Measurements from ENCODE around the gene SERP1.
"Not testable (repeated sequence)": the region's sequence is repeated elsewhere in the genome, so short reads cannot be mapped to it uniquely, and the experiment has no call there.

The SERP1 gene

DNA sequence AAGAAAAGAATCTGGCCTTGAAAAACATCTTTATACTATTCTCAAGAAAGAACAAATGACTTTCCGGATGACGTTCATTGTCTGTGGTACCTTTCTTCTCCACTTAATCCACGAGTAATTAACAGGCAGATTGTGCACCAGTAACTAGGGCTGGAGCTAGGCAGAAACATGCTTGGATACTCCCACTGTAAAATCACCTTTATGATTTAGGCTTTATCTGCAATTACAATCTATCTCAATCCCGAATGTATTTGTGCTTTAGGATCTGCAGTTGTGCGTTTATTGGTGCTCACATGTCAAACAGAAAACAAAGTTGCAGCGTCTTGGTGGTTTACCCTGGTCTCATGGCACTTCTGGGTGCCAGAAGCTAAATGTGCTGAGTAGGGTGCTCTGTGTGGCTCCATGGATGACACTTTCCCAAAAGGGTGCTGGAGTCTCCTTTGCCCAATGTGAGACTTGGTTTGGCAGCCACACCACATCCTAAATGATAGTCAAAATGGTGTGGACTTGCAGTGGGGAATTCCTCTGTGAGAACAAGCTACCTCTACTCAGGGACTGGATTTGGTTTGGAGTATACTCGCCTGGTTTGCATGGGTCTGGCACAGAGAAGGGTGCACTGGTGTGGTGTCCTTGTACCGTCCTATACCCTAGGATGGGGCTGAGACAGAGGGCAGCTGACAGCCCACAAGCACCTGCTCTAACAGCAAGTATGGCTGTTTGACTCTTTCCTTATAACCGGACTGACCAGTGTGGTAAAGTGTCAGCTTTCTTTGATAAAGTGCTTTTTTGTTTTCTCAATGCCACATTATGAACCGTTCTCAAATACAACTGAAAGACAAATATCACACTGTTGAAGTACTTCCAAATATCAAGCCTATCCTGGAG, 7.7 kb downstream of the SERP1 start:
- DNase-seq, result no peak

GRCh38 chr3:150535204-150535603, 11.1 kb downstream of the SERP1 start:
- DNase-seq, result no peak

GRCh38 chr3:150531775-150532174, 14.5 kb downstream of the SERP1 start:
- no peak for DNase-seq

GRCh38 chr3:150528354-150528797, 17.9 kb downstream of the SERP1 start:
- DNase-seq, result no peak

DNA sequence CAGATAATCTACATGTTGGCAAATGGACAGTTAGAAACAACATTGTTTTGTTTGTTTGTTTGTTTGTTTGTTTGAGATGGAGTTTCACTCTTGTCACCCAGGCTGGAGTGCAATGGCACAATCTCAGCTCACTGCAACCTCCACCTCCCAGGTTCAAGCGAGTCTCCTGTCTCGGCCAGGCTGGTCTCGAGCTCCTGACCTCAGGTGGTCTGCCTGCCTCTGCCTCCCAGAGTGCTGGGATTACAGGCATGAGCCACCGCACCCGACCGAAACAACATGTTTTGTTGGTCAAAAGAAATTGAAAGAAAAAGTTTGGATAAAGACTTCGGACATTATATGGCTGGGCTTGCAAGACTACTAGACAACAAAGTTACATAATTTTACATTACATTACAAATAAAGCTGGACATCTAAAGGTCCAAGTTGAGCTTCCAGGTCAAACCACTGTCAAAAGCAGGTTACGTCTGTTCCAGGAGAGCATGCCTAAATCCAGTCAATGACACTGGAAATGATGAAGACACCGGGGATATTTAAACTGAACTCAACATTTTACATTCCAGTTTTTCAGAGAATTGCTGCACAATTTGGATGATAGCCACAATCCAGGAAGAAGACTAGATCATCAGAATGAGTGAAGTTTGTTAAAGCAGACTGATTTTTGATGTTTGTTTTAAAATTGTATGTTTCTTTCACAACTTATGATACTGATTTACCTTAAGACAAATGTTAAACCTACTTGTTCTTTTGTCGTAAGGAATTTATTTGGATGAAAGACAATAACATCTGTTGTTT, 18.6 kb downstream of the SERP1 start:
- no peak for DNase-seq

DNA sequence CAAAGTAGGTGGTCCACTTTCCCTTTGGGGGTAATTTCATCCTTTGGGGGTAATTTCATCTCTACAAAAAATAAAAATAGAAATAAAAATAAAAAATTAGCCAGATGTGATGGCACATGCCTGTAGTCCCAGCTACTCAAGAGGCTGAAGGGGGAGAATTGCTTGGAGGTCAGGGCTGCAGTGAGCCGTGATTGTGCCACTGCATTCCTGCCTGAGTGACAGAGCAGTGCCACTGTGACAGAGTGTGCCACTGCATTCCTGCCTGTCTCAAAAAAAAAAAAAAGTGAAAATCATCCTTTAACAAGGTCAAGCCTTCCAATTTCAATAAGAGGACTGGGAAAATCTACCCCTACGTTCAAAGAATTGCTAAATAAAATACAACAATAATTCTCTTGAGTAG, 22.8 kb downstream of the SERP1 start:
- no peak for DNase-seq

DNA sequence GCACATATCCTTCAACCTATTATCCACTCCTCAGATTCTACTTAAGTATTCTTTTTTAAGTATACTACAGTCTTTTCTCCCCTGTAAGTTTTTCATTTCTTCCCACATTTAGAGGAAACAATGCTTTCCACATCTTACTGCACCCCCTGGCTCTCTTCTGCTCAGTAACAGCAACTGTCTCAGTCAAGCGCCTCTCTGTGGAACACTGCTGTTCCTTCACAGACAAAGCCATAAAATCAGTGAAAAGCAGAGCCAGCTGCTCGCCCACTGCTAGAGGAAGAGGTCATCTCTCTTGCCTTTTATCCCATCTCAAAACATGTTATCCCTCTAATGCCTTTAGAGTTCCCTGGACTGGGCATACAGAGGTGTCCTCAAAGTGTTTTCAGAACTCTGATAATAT, 24.8 kb downstream of the SERP1 start:
- DNase-seq, result no peak

GRCh38 chr3:150520408-150520807, 25.9 kb downstream of the SERP1 start:
- DNase-seq, result no peak

DNA sequence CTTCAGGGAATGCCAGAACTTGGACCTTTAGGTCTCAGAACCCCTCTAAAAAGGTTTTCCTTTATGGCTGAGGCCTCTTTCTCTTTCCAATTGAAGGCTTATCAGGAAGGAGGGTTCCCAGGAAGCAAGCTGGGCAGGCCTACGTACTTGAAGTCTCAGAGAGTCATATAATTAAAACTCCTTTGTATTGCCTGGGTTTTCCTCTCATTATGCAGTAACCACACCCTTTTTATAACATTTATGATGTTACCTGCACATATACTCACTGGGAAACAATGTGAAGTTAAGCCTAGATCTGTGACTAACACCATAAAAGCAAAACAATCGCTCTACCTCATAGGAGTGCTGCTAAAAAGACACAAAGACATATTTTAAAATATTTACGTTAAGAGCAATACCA, 27.3 kb downstream of the SERP1 start:
- DNase-seq, result no peak

- no peak for DNase-seq
Measured at GRCh38 chr3:150515210-150515609, 31.1 kb downstream of the SERP1 start.

DNA sequence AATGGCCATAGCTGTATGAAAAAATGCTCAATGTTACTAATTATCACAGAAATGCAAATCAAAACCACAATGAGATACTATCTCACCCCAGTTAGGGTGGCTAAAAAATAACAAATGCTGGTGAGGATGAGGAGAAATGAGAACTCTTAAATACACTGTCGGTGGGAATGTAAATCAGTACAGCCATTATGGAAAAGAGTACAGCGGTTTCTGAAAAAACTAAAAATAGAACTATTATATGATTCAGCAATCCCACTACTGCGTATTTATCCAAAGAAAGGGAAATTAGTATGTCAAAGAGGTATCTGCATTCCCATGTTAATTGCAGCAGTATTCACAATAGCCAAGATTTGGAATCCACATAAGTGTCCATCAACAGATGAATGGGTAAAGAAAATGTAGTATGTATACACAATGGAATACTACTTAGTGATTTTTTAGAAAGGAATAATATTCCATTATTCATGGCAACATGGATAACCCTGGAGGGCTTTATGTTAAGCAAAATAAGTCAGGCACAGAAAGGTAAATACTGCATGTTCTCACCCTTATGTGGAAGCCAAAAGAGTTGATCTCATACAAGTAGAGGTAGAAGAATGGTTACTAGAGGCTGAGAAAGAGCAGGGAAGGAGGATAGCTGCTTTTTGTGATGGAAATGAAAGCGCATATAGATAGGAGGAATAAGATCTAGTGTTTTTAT, 35.0 kb downstream of the SERP1 start:
- no peak for DNase-seq

GRCh38 chr3:150509780-150510179, 36.5 kb downstream of the SERP1 start:
- no peak for DNase-seq

GRCh38 chr3:150508401-150508800, 37.9 kb downstream of the SERP1 start:
- DNase-seq, result no peak

- DNase-seq, result no peak
Measured at GRCh38 chr3:150504483-150504882, 41.8 kb downstream of the SERP1 start.

DNA sequence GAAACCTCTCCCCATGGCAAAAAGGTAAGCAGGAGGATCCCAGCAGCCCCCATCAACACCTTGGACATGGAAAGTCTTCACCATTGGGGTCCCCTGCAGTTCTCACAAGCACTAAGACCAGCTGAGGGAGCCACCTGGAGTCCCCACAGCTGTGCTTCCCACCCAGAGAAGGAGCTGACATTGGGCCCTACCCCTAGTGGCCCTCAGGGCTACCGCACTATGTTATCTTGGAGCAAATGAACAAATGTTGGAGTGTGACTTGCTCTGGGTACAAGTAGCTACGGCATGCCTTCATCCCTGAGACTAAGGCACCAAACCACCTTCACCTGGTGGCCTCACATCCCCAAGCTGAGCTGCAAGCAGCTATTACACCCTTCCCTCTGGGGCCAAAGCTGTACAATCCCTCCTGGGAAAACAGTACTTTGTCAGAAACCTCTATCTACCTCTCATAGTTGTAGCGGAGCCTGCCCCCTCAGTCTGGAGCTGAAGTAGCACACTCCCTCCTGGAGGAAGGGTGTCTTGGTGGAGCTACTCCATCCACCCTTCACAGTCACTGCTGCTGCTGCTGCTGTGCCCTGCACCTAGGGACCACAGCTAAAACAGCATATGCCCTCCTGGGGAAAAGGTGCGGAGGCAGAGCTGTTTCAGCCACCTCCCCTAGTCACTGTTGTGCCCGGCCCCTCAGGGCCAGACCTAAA, 42.7 kb downstream of the SERP1 start:
- no peak for DNase-seq

DNA sequence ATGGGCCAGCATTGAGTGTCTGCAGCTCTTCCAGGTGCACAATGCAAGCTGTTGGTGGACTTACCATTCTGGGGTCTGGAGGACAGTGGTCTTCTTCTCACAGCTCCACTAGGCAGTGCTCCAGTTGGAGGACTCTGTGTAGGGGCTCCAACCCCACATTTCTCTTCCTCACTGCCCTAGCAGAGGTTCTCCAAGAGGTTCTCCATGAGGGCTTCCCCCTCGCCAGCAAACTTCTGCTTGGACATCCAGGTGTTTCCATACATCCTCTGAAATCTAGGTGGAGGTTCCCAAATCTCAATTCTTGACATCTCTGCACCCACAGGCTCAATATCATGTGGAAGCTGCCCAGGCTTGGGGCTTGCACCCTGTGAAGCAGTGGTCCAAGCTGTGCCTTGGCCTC, 45.3 kb downstream of the SERP1 start:
- DNase-seq, result not testable (repeated sequence)

DNA sequence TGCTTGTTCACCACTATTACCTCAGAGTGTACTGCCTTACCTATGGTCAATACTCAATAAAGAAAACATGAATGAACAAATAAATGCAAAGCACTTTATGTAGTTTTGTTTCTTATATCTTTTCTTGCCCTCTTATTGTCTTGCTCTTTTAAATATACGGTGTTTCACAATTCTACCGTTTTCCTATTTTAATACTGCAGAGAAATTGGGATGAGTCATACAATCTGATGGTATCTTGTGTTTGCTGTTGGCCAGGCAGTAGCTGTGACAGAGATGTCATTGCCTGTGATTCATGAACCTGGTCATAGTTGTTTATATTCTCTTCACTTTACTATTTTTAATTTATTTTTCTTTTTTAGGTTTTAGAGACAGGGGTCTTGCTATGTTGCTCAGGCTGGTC, 48.3 kb downstream of the SERP1 start:
- no peak for DNase-seq

GRCh38 chr3:150495563-150496168, 50.6 kb downstream of the SERP1 start:
- DNase-seq, result no peak

DNA sequence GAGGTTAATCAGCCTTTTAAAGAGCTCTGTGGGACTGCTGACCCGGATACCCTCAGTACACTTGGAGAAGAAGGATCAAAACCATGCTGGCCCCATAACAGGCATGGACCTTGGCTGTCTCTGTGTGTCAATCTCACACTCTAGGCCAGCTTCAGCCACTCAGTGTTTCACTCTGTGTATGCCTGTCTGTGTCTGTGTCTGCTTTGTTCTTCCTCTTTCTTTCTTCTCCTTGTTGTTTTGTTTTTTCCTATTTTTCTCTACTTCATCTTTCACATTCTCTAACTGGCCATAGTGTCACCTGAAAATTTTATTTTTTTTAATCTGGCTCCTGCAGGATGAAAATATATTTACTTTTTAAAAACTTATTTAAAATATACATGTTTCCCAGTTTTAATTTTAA, 51.1 kb downstream of the SERP1 start:
- no peak for DNase-seq

- no peak for DNase-seq
Measured at GRCh38 chr3:150494411-150494977, 51.8 kb downstream of the SERP1 start.

Measured in effector CD8-positive, alpha-beta T cell (primary cell).